HG02938 (cell line): ENCODE results near the gene PCSK1N.

Source experiments
- ATAC-seq: cut with Tn5 transposase; IDR thresholded peaks from one replicate; pipeline ENCODE4 v1.9.1; 2021; ENCODE audit warnings: mild to moderate bottlenecking, moderate library complexity; ENCODE audit not compliant: unreplicated experiment

Gene PCSK1N

DNA sequence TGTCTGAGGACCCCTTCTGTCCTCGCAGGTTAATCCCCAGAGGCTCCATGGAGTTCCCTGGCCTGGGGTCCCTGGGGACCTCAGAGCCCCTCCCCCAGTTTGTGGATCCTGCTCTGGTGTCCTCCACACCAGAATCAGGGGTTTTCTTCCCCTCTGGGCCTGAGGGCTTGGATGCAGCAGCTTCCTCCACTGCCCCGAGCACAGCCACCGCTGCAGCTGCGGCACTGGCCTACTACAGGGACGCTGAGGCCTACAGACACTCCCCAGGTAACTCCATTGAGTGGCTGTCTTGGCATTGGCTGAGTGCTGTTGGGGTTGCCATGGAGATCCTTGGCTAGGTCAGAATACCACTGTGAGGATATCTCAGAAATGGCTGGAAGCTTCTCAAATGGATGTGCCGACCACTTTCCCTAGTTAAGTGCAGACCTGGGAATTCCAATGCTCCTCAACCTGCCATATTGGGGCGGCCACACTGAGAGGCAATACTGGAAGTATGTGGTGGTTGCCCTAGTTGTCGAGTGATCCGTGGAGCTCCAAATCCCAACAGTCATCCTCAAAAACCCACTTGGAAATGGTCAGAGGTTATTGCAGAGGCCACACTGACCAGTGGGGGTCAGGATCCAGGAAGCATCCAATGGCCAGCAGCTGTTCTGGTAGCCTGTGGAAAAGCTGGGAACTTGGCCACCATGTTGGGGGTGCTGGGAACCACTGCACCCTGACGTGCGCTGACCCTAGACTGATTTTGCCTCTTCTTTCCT is 44.2 kb downstream of the PCSK1N start:
- no peak for ATAC-seq

DNA sequence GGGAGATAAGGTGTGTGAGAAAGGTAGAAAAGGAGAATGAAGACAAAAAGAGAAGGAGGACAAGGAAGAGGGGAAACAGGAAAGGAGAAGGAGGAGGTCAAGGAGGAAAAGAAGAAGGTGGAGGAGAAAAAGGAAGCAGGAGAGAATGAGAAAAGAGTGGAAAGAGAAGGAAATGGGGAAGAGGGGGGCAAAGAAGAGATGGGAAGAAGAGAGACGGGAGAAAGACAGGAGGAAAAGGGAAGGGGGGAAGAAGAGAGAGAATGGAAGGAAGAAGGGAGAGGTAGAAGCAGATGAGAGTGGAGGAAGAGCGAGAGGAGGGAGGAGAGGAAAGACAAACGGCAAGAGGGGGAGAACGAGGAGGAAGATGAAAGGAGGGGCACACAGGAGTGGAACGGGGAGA is 44.9 kb downstream of the PCSK1N start:
- no peak for ATAC-seq

DNA sequence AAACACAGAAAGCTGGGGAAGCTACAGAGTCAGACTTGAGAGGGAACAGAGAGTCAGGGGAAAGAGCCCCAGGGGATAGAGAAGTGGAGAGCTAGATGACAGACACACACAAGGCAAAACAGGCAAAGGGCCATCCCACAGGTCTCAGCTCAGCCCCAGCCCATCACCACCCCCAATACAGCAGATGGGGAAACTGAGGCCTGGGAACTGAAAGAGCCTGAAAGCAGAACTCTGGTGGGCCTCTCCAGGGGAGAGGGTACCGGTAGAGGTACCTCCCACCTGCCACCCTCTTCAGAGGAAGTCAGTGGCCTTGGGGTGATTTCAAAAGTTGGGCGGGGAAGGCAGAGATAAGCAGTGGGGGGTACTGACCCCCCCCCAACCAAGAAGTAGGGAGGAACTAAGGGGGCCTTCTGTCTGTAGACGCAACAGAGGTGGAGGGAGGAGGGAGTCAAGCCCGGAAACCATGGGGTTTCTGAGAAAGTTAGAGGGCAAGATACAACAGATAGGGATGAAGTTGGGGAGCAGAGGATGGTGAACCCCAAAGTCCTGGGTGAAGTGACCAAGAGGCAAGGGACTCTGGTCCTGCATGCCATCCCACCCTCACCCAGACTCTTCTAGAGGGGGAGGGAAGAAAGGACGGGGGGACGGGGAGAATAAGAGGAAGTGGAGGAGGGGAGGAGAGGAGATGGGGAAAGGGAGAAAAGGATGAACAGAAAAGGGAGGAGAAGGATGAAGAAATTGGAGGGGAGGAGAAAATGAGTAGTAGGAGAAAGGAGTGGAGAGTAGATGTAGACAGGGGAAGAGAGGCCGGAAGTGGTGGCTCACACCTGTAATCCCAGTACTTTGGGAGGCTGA is 45.8 kb downstream of the PCSK1N start:
- ATAC-seq = no peak

DNA sequence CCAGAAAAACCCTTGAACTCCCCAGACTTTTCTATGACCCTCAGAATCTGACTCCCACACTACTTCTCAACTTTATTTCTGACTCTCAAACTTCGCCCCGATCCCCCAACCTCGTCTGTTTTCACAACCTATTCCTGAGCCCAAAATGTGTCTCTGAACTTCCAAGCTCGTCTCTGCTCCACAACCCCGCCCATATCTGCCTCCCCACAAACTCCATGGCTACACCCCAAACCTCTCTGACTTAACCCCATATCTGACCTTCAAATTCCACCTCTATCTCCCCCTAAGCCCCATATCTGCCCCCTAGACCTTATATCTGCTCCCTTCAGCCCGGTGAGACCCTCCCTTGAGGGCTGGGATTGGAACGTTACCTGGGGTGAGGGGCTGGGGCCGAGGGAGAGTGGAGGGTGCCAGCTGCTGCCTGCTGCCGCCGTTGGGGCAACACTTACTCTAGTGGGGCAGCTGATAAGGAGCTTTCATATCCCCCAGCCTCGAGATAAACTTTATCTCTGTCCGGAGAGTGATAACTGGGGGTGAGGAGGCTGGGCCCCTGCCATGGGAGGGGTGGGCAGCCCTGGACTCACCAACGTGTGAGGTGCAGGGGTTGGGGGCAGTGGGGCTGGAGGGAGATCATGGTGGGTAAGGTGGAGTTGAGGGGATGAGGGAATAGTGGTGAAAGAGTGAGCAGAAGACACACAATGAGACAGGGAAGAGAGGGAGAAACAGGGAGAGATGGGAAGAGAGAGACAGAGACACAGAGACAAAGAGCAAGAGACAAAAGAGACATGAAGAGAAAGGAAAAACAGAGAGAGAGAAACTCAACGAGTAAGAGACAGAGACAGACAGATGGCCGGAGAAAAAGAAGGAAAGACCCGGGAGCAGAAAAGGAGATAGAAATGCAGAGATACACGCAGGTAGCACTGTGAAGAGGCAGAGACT is 47.6 kb downstream of the PCSK1N start:
- no peak for ATAC-seq

DNA sequence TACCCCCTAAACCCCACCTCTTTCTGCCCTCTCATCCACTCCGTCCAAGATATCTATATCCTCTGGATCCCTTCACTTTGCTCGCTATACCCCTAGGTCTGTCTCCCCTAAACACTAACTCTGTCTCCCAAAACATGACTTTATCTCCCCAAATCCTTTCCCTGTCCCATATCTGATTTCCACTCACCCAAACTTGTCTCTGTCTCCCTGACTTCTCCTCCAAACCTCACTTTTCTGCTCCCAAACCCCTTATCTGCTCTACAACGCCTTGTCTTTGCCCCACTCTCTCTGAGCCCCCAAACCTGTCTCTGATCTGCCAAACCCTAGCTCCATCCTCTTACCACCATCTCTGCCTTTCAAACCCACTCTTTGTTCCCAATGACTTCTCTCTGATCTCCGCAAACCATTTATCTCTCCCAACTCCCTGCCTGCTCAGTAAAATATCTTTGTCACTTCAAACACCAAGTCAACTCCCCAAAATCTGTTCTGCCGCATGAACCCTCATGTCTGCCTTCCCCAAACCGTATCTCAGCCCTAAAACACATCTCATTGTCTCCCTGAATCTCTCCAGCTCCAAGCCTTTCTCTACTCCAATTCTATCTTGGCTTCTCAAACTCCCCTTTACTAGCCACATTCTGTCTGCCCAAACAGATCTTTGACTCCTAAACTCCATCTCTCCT is 48.4 kb downstream of the PCSK1N start:
- no peak for ATAC-seq

DNA sequence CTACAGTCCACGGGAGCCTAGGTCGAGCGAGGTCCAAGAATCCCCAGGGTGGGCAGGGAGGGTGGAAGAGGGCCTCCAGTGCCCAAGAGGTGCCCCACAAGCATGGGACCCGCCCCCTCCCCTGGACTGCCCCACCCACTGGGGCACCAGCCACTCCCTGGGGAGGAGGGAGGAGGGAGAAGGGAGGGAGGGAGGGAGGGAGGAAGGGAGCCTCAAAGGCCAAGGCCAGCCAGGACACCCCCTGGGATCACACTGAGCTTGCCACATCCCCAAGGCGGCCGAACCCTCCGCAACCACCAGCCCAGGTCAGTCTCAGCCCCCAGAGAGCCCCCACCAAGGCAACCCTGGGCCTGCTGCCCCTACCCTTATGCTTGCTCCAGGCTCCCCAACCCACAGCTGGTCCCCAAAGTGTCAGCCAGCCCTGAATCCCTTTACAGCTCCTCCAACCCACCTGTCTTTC is 49.0 kb downstream of the PCSK1N start, which contains the start of gene GATA1:
GATA1 (plus strand) TSS at position 250 of the 460 bp plus-strand sequence. CDS start 4,520 bp downstream, outside the sequence.
- no peak for ATAC-seq

DNA sequence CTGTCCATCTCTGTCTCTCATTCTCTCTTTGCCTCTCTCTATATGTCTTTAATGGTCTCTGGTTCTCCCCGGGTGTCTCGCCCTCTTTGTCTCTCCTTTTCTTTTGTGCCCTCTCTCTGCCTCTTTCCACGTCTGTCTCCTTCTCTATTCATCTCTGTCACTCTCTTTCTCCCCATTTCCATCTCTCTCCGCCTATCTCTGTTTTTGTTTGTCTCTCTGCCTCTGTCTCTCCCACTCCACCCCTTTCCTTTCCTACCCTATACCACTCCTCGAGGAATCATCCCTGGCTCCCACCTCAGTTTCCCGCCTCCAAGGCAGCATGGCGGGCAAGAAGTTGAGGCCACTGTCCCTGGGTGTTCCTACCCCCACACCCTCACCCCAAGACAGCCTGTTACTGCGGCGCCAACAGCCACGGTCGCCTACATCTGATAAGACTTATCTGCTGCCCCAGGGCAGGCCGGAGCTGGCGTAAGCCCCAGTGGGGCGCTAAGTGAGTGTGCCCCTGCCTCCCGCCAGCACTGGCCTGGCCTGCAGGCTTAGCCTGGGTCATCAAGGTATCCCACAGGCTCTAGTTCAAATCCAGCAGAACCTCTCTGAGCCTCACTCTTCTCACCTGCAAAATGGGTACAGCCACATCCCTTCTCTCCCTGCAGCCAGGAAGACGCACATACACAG is 49.7 kb downstream of the PCSK1N start:
- ATAC-seq = no peak

DNA sequence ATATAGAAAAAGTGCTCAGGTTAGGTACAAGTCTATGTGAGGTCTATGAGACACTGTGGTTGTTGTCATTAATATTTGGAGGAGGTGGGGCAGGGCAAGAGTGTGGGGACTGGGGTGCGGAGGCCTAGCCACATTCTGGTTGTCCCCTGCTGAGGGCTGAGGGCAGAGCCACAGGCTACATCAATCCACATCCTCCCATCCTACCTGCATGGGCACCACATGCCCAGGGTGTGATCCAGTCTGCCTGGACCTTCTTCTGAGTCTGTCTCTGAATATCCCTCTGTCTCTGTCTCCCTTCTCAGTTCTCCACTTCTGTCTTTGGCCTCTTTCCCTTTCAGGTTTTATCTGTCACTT is 50.2 kb downstream of the PCSK1N start:
- ATAC-seq = no peak

DNA sequence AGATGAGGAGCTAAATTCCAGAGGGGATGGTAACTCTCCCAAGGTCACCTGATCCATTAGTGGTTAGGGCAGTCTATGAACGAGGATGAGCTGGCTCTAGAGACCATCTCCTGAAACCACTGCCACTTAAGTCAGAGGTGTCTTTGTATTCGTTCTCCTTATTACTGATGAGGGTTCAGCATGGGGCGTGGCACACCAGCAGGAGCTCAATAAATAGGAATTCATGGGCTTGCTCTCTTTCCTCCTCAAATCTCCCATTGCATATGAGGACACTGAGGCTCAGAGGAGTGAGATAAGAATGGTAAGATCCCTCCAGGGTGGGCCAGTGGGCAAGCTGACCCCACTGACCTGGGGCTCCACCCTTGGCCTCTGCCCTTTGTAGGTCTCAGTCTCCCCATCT is 50.7 kb downstream of the PCSK1N start:
- ATAC-seq = no peak

DNA sequence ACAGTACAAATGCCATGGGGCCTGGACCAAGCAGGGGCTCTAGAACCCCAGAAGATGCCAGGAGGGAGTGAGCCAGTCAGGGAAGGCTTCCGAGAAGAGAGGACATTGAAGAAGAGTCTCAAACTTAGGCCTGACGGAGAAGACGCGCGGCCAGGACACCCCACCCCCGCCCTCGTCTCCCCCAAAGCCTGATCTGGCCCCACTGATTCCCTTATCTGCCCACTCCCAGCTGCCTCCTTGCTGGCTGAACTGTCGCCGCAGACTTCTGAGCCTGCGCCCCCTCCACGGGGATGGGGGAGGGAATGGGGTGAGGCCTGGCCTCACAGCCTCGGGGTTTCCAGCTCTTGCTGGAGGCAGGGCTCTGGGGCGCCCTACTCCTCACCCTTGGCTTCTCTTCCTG is 52.6 kb downstream of the PCSK1N start:
- no peak for ATAC-seq

DNA sequence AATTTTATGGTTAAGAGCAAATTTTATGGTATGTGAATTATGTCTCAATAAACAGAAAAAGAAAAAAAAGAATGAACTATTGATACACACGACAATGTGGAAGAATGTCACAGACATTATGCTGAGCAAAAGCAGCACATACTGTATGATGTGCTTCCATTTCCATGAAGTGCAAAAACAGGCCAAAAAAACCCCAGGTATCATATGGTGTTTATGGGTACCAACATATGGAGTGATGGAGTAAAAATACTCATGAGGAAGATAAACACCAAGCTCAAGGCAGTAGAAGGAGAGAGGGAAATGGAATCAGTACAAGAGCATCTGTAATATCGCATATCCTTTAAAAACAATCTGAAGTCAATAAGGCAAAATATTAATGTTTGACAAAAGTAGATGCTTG is 53.2 kb downstream of the PCSK1N start:
- ATAC-seq = no peak

DNA sequence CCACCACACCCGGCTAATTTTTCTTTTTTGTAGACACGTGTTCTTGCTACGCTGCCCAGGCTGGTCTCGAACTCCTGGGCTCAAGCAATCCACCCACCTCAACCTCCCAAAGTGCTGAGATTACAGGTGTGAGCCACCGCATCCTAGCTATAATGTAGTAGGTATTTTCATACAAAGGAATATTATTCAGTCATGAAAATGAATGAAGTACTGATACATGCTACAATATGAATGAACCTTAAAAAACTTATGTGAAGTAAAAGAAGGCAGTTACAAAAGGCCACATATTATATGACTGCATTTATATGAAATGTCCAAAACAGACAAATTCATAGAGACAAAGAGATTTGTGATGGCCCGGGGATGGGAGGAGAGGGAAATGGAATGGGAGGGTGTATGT is 53.7 kb downstream of the PCSK1N start:
- ATAC-seq = no peak
